Hematopoietic multipotent progenitor cell treated with erythropoietin and hydrocortisone succinate and interleukin-3 and kit ligand, for 15 days (in vitro differentiated cells): ENCODE results near the gene HVCN1.
"Not testable (repeated sequence)": the region's sequence is repeated elsewhere in the genome, so short reads cannot be mapped to it uniquely, and the experiment has no call there.

ENCODE experiments used
- DNase-seq: peaks from one replicate; pipeline ENCODE4 v3.0.0-alpha.2; 2015; ENCODE audit warnings: low spot score

The HVCN1 gene

DNA sequence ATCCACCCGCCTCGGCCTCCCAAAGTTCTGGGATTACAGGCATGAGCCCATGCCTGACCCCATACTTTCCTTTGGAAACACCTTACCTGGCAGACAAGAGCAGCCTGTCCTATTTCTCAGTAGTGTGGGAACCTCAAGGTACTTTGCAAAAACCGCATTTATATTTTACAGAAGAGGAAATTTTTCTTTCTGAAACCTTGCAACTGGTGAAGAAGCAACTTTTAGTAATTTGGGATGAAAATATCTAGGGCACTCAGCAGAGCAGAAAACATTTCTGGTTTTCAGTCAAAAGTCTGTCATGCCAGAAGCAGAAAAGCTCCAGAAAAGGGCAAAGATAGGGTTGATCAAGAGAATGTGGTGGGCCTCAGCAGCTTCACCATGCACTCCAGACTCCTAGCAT is 21.2 kb downstream of the HVCN1 start:
- no peak for DNase-seq

DNA sequence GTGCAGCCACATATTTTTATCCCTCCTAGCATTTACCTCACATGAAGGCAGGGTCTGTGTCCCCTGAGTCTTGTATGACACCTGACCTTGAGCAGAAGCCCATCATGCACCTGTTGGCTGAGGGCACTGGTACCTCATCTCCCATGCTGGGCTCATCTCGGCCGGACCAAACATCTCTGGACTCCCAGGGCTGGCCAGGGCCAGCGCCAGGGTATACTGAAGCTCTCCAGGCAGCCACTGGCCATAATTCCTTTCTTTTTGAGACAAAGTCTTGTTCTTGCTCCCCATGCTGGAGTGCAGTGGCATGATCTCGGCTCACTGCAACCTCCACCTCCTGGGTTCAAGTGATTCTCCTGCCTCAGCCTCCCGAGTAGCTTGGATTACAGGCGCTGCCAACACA is 22.0 kb downstream of the HVCN1 start:
- no peak for DNase-seq

DNA sequence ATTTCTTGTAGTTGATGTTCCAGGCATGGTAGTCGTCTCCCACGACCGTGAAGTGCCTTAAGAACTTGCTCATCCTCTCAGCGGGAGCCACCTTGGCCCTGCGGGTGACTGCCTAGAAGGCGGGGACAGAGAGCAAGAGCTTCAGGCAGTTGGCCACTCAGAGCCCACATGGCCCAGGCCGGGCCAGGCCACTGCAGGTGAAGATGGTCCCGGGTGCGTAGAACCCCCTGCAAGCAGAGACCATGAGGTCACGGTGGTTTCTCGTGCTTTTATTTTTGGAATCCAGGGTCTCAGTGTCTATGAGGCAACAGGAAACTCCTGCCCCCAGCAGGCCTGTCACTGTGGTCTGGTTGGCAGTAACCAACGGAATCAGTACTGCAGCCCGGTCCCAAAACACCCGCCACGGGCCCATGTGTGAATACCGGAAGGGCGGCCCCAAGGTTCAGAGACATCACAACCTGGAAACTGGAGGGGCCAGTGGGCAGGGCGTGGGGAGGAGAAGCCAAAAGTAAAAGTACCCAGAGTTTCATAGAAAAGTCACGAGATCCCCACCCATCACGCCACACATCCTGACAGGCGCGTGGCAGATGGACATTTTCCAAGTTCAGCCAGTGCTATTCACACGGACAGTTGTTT is 27.5 kb downstream of the HVCN1 start:
- DNase-seq: no peak

DNA sequence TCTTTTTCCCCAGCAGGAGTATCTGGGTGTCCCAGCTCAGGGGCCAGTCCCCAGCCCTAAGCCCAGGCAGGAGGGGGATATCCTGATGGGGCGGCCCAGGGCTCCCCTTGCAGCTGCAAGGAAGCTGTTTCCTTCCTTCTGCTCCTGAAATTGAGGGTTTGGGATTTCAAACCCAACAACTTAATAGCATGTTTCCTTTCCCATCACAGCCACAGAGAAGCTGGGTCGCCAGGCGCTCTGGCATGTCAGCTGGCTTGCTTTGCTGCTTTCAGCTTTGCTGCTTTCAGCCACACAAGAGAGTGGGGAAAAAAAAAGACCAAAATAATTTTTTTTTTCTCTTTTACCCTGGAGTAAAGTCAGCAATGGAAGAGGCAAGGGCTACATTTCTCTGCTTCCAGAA is 30.0 kb downstream of the HVCN1 start:
- no peak for DNase-seq

DNA sequence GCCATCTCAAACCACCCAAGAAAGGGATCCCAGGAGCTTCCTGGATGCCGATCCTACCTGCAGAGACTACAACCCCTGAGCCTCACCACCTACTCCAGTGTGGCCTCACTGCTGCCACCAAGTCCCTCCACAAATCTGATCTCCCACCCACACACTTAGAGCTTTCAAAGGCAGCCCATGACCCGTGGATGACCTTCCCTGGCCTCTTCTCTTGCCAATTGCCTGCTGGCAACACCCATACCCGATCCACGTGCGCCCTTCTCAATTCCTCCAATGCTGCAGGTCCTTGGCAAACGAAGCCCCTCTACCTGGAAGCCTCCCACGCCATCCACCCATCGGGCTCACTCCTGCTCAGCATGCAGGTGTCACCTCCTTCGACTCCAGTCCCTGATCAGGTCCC is 30.7 kb downstream of the HVCN1 start:
- no peak for DNase-seq

DNA sequence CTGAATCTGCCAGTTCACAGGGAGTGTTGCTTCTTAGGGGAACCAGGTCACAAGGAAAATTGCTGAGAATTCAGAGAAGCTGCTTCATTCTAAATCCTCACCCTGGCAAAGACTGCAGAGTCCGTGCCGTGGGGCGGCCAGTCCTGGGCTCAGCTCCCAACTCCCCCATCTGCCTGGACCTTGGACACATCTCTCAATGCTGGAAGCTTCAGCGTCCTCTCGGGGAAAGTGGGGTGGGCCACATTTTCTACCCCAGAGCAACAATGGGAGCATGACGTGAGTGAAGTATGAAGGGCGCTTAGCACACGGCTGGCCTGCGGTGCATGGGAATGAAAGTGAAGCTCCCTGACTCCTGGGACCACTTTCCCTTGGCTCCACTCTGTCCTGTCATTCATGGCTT is 31.2 kb downstream of the HVCN1 start:
- no peak for DNase-seq

DNA sequence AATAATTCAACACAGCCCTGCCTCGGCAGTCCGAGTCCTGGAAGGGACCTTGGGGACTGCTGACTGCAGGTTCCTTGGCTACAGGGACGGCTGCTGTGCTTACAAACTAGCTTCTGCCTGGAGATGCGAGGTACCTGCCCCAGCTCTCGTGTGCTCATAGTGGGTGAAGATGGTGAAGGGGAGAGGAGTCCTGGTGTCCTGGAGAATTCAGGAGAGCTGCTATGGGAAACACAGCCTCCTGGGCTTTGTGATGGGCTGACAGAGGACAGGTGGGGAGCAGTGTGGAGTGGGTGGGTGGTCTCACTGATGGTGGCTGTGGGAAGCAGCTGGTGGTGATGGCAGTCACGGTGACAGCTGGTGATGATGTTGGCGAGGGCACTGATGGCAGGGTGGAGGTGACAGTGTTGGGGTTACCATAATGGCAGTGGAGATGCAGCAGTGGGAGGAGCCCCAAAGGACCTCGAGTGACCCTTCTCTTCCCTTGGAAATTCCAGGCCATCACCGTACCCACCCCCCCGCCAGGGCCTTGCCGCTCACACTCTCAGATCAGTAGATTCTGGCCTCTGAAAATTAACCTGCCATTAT is 32.8 kb downstream of the HVCN1 start:
- no peak for DNase-seq

DNA sequence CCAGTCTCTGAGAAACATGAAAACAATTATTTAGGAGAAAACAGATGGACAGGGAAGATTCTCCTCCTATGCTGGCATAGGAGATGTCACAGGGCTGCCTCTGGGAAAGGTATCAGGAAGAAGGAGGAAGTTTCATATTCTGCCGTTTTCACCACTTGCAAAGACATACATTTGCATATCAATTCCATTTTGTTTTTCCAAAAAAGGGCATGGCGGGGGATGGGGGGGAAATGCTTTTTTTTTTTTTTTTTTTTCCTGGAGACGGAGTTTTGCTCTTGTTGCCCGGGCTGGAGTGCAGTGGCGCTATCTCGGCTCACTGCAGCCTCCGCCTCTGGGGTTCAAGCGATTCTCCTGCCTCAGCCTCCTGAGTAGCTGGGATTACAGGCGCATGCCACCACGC is 34.7 kb downstream of the HVCN1 start:
- DNase-seq: not testable (repeated sequence)

DNA sequence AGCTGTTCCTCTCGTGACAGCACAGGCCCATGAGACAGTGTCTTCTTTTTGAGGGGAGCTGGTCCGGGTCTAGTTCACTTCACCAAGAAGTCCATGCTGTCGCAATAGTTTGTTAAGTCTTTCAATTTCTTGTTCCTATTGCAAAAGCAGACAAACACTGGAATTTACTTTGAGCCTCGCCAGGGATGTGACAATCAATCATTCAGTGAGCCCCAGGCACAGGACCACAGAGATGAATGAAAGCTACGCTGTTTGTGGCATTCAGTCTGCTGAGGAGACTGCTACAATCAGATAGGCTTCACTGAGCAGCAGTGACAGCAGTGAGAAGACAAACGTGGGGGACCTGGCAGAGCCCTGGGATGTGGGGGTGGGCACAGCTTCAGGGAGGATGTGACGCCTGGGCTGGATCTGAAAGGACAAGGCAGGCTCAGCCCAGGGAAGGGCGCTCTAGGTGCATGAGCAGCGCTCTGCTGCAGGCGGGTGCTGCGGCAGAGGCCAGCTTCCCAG is 39.5 kb downstream of the HVCN1 start:
- no peak for DNase-seq

DNA sequence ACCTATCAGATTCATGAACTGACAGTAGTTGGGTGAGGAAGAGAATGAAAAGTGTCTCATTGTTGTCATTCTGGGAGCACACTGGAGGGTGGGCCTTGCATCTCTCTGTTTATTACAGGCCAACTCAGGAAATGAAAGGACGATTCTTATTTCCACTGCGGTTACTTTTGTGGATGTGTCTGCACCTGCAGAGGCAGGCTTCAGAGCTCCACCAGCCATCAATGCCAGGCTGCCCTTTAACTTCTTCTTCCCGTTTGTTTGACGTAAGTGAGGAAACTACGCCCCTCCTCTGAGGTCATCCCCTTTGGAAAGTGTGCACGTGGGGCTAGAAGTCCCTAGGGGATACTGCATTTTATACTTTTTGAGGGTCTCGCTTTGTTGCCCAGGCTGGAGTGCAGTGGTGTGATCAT is 41.3 kb downstream of the HVCN1 start:
- DNase-seq: no peak

DNA sequence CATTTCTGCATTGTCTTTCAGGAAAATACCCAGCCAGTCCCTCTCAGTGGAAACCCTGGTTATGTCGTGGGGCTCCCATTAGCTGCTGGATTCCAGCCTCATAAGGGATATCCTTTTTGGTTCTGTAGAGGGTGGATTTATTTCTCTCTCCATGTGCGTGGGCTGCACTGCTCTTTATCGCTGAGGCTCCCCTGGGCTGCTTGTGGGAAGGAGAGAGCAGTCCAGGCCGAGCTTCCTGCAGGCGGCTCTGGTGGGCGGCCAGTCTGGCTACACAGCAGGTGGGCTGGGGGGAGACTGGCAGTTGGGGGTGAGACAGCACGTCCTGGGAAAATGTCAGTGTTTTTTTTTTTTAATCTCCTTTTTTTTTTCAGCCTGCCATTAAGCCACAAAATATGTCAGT is 47.4 kb downstream of the HVCN1 start:
- DNase-seq: no peak

DNA sequence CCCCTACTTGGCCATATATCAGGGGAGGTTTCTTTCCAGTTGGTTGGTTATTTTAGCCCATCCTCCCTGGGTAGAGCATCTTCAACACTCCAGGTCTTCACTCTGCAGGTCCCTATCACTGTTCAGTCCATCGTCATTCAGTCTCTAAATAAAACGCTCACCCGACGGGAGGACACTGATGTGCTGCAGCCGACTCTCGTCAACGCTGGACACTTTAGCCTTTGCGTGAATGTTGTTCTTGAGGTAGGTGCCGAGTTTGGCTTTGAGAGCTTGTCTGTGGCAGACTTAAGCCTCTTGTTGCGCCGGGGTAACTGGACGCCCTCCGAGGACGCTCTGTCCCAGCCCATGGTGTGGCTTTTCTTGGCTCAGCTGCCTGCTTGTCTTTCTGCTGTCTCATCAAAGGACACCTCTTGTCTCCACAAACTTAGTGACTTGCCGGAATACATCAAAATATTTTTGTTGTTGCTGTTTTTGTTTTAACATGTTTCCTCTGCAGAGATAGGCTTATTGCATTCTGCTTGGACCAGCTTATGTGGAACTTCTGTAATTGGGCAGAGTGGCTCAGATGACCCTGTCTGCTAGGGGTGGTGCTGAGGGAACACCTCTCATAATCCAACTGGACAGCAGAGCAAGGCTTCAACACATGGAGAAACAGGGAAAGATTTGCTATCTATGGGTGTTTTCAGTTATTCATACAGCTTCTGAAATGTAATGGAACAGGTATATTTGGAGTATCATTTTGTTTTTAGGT is 48.5 kb downstream of the HVCN1 start:
- DNase-seq: no peak

DNA sequence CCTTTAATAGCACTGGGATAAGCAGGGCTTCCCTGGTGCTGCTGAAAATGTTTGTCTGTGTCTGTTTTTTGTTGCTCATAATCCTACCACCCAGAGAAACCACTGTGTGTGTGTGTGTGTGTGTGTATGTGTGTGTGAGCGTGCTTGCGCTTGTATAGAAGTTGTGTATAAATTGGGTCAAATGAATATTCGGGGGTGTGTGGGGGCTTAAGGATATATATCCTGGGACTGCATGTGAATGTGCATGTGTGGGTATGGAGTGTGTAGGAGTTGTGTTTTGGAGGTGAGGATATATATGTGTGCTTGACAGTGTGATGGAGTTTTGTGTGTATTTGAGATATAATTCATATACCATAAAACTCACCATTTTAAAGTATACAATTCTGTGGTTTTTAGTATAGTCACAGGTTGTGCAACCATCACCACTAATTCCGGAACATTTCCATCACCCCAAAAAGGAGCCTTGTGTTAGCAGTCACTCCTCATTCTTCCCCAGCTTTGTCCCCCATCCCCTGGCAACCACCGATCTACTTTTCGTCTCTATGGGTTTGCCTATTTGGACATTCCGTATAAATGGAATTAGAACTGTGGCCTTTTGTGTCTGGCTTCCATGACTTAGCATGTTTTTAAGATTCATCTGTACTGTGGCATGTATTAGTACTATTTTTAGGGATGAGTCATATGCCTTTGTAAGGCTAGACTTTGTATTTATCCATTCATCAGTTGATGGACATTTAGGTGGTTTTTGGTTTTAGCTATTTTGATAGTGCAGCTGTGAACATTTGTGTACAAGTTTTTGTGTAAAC is 49.4 kb downstream of the HVCN1 start:
- no peak for DNase-seq

DNA sequence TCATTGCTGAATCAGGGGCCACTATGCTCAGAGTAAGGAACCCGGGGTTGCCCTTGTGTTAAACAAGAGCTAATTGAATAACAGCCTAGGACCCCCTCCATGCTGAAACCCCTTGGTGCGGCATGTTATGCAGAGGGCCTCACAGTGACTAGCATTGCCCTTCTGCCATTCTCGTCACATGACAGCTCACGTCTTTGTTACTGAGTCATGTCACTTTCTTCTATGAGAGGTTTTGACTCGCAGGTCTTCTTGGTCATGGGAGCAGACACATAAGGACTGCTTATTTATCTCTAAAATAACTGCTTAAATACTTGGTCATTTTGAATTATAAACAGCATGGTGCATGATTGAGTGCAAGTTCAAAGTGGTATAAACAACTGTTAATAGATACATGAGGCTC is 50.1 kb downstream of the HVCN1 start:
- DNase-seq: no peak

DNA sequence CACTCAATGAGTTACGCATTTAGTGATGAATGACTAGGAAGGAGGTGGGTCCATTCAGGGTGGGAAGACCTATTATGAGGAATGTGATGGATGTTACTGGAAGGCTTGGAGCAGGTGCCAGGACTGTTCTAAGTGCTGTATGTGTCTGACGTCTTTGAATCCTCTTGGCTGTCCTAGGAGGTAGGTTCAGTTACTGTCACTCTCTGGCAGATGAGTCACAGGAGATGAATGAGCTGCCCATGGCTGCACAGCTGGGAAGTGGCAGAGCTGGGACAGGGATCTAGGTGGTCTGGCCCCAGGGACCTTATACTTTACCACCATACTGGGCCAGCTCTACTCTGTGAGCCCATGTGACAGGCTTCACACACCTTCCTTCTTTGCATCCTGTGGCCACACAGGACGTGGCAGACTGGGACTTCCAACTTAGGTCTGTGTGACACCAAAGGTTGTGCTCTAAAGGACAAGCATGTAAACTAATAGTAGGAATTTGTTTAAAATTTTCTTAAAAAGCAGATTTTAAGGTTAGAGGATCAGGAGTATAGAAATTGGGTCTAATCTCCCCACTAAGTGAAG is 51.0 kb downstream of the HVCN1 start:
- no peak for DNase-seq

DNA sequence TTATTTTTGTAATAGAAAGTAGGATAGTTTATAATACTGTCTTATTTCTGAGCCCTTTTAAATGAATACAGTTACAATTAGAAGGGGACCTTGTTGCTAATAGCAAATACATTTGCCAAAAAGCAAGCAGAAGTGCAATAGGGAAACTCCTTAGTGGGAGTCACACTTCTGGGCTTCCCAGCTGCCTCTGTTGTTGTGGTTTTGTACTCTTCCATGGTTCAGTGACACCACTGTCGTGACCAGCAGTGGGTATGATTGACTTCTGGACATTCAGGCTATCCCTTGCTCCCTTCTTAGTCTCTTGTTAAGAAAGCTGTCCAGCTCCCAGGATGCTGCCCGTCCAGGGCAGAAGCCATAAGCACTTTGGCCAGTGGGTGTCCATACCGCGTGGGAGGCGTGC is 52.4 kb downstream of the HVCN1 start:
- DNase-seq: no peak

DNA sequence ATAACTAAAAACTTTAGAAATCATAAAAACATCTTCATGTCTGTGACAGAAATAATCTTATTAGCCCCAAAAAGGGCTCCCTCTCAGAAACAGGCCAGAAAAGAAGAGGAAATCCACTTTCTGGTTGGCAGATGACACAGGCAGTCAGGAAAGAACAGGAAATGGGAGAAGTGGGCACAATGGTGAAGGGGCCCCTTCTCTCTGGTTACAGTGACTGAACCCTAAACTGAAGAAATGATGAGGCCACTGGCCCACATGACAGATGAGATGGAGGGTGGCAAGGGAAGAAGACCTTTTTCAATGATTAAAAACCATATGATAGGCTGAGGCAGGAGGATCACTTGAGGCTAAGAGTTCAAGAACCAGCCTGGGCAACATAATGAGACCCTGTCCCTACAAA is 53.9 kb downstream of the HVCN1 start:
- DNase-seq: no peak

DNA sequence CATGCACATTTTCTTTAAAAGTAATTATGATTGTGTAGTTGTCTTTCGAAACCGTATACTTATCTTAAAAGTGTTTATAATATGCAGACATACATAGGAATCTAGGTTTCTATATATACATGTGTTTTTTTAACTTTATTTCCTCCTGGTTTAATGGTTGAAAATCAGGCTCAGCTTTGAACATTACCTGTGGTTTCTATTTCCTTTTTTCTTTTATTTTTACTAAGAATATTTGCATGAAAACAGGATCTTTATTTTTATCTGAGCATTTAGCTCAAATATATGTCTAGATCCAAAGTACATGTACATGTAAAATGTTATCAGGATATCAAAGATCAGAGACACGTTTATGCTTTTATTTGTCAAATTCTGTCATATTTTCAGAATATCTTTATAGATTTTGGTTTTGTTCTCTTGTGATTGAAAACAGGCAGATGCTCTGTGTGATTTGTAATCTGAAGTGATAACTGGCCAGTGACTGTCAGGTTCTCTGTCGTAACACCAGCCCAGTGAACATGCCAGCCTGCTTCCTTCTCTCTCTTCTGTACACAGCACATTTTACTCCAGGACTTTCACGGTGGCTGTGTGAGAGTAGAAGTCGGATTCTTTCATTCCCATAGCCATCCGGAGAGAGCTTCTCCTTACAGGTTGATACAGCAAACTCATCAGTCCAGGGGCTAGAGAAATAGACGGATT is 61.3 kb downstream of the HVCN1 start:
- DNase-seq: no peak

DNA sequence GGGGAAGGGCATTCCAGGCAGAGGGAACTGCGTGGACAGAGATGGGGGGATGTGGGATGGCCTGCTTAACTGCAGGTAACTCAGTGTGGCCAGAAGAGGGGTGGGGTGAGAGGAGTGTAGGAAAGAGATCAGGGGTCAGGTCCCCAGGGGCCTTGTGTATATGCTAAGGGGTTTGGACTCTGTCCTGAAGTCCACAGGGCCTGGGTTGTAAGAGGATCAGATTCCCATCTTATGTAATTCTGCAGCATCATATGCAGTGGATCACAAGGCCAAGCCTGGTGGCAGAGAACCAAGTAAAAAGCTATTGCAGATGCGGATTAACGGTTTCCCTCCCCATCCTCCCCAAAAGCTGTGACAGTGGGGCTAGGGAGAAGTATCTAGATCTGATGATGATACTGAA is 66.3 kb downstream of the HVCN1 start:
- no peak for DNase-seq

DNA sequence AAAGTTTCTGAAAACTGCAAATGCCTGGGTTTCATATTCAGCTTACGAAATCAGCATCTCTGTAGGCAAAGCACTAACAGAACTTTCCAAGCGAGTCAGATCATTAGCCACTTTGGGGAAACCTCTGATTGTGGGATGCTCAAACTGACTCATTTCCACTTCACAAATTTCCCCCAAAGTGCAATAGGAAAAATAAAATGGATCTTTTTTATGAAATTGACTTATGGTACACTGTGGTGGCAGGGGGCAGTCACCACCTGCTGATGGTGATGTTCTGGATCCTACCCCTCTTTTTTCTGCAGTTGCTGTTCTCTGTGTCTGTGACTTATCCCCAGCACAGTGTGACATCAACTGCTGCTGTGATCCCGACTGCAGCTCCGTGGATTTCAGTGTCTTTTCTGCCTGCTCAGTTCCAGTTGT is 69.4 kb downstream of the HVCN1 start:
- no peak for DNase-seq

DNA sequence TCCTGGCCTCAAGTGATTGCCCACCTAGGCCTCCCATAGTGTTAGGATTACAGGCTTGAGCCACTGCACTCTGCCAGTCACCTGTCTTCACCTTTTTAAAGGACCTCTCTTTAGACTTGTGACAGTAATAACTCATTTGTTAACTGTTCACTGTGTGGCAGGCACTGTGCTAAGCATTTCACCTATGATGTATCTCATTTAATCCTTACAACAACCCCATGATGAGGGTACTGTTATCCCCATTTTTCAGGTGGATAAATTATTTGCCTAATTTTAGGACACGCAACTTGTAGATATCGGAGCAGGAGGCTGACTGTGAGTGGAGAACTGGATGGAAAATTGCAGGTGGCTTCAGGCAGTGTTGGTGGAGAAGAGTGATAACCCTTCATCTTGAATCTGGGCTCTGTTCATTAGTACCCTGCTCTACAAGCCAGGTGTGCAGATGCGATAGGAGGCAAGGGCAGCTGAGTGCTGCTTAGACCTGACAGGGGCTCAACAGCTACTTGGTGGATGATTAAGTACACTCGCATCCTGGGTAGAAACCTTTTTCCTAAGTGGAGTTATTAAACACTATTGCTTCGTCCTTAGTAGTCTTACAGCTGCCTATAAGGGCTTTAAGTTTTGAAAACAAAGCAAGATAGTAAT is 72.3 kb downstream of the HVCN1 start:
- no peak for DNase-seq
